KOPT-K1 (cell line): ENCODE data around the gene DNAL4.

ENCODE experiments used
- H3K27ac ChIP-seq: fragments of 200-600 bp; sonication (generic); 2 replicates; pipeline ENCODE4 v1.5.1; 2016; ENCODE audit warnings: antibody characterized with exemption, mild to moderate bottlenecking, low read depth, low read length; ENCODE audit not compliant: poor library complexity, severe bottlenecking
- H3K36me3 ChIP-seq: fragments of 200-600 bp; sonication (generic); 2 replicates; pipeline ENCODE4 v1.5.1; 2017; ENCODE audit warnings: antibody characterized with exemption, mild to moderate bottlenecking, low read length, moderate library complexity; ENCODE audit not compliant: insufficient read depth
- H3K9me3 ChIP-seq: fragments of 200-600 bp; sonication (generic); 2 replicates; pipeline ENCODE4 v1.5.1; 2017; ENCODE audit warnings: antibody characterized with exemption, low read length, mild to moderate bottlenecking; ENCODE audit not compliant: insufficient read depth, poor library complexity, severe bottlenecking

The DNAL4 gene

DNA sequence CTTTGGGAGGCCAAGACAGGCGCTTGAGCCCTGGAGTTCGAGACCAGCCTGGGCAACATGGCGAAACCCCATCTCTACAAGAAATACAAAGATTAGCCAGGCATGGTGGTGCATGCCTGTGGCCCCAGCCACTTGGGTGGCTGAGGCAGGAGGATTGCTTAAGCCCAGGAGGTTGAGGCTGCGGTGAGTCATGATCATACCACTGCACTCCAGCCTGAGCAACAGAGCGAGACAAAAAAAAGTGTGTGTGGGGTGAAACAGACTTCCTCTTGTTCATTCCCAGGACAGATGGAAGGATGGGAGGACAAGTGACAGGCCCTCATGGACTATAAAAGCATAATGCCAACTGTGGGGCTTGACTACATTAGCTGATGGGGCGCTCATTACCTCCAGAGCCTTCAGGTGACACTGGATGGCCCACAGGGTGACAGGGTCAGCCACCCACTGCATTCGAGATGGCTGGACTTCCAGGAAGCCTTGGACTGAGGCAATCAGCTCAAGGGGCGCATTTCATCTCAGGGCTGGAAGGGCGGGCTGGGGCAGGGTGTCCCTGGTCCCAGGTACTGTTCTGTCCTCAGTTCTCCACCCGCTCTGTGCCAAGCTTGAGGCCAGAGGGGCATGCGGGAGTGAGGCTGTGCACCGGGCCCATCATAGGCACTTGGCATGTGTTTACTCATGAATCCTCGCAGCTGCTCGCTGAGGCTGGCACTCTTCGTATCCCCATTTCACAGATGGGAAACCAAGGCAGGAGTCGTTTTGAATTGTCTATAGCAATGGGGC is 37.4 kb upstream of the DNAL4 start:
- Histone ChIP-seq H3K9me3 (peaks cover 9% of the 10 kb centered on the region), H3K27ac (no peak overlapping the region), H3K36me3 (no peaks in the 10 kb centered on the region)

DNA sequence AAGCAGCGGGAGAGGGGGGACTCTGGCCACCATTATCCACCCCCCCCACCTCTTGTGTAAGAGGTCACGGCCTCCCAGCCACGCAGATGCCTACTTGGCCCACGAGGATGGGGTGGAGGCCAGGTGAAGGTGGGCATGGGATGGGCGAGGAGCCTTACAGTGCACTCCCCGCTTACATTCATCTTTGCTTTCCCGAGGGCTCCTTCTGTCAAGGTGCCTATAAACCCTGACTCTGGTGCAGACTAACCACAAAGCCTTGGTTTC is 36.8 kb upstream of the DNAL4 start:
- H3K27ac ChIP-seq = no peak overlapping the region
- peaks cover 9% of the 10 kb centered on the region for H3K9me3 ChIP-seq
- H3K36me3 ChIP-seq = no peaks in the 10 kb centered on the region

DNA sequence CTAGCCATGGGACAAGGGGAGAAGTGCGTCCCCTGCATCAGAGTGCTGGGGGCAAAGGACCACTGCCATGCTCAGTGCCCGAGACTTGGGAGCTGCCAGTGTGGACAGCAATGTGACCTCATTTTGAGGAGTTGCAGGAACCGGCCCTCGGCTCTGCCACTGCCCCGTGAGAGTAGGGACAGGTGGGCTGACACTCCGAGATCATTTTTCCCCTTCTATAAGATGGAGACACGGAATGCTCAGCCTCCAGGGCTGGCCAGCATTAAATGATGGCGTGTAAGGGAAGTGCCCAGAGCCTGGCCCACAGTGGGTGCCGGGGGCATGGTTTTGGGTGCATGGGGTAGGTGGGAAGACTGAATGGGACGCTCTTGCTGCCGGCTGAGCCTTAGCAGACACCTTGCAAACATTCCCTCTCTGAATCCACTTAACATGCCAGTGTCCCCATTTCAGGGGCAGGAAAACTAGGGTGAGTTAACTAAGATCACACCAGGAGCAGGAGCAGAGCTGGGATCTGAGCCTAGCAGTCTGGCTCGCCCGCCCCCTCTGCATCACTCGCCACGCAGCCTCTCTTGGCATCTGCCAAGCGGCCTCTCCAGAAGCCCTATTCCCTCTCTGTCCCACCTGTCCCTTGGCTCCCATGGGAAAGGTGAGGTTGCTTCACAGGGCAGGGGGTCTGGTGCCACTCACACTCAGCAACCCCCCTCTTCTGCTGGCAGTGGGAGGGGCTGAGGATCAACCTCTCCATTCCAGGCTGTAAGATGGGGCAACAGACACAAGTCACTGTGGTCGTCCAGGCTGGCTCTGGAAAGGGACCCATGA is 36.3 kb upstream of the DNAL4 start:
- no peaks in the 10 kb centered on the region for H3K36me3 ChIP-seq
- H3K27ac ChIP-seq = no peak overlapping the region
- peaks cover 9% of the 10 kb centered on the region for H3K9me3 ChIP-seq

DNA sequence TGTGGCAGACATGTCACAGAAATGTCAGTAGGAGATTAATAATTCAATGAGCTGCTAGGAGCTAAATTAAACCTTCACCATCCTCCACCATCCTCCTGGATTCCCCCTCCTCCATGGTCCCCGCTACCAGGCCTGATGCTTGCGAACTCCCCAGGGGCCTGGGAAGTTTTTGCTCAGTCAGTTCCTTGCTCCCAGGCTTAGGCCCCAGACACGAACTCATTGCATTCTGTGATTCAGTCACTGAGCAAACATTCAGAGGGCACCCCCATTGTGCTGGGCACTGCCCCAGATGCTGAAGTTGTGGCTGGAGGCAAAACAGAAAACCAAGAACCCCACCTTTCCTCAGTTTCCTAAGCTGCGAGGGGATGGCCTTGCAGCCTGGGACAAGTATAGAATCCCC is 35.5 kb upstream of the DNAL4 start:
- H3K9me3 ChIP-seq = peaks cover 9% of the 10 kb centered on the region
- H3K36me3 ChIP-seq = no peaks in the 10 kb centered on the region
- H3K27ac ChIP-seq = no peak overlapping the region

DNA sequence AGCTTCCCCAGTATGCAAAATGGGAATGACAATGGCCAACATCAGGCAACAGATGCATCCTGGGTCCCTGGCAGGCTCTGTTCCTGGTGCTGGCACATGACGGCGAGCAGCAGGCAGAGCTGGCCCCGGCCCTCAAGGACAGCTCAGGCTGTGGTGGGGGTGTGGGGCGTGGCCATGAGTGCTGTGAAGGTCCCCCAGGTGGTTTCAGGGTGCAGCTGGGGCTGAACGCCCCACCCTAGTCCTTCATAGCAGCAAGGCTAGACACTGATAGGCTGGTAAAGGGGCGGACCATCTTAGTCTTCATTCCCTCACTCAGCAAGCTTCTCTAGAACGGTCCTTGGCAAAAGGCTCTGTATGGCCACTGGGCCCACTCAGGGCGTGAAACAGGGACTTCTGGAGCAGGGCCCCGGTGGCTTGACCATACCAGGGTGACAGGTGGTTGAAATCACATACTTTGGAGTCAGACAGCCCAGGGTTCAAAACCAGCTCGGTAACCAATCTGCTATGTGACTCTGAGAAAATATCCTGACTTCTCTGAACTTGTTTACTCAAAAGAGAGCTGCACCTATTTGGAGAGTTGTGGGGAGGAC is 34.8 kb upstream of the DNAL4 start:
- H3K27ac ChIP-seq = no peak overlapping the region
- no peaks in the 10 kb centered on the region for H3K36me3 ChIP-seq
- peaks cover 9% of the 10 kb centered on the region for H3K9me3 ChIP-seq

DNA sequence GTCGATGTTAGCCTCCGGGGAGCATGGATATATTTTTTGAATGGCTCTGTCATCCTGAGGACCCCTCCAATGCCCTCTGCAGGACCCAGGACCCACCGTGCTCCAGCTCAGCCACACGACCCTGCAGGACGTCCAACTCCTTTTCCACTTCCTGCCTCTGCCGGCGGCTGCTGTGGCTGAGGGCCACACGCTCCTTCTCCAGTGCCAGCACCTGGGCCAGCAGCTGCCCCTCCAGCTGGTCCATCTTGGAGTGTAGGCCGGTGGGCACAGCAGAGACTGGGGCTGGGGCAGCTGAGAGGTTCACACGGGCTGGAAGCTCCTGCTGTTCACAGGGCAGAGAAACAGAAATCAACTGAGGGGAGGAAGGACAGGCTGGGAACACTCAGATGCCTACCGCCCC is 34.2 kb upstream of the DNAL4 start:
- Histone ChIP-seq H3K27ac (no peak overlapping the region), H3K9me3 (peaks cover 9% of the 10 kb centered on the region), H3K36me3 (no peaks in the 10 kb centered on the region)

DNA sequence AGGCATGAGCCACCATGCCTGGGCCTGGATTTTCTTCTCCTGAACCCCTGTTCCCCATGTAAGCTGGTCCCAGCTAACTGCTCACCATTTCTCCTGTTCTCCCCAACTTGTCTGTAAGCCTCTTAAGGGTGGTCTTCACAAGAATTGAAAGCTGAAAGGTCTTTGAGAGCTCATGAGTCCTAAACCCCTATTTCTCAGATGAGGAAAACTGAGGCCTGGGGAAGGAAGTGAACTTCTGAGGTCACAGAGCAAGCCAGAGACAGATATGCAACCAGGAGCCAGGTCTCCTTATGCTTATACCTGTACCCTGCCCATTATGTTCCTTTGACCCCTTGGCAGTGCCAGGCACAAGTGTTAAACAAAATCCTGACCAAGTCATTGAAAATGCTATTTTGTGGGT is 33.6 kb upstream of the DNAL4 start:
- no peak overlapping the region for H3K27ac ChIP-seq
- H3K36me3 ChIP-seq = no peaks in the 10 kb centered on the region
- peaks cover 9% of the 10 kb centered on the region for H3K9me3 ChIP-seq

DNA sequence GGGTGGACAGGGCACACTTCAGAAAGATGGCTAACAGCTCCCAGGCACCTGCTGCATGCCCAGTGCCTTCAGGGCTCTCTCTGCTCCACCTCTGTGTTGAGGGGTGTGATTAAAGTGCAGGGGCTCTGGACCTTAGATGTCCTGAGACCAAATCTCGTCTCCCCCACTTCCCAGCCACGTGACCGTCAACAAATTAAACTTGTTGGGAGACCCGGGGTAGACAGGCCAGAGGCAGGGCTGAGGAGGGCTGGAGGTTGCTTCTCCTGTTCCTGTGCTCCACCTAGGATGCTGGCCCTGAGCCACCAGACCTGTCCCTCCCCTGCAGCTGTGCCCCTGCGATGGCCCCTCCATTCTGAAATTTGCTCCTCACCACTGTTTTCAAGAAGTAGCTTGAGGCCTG is 32.9 kb upstream of the DNAL4 start:
- H3K9me3 ChIP-seq = peaks cover 9% of the 10 kb centered on the region
- H3K36me3 ChIP-seq = no peaks in the 10 kb centered on the region
- no peak overlapping the region for H3K27ac ChIP-seq

DNA sequence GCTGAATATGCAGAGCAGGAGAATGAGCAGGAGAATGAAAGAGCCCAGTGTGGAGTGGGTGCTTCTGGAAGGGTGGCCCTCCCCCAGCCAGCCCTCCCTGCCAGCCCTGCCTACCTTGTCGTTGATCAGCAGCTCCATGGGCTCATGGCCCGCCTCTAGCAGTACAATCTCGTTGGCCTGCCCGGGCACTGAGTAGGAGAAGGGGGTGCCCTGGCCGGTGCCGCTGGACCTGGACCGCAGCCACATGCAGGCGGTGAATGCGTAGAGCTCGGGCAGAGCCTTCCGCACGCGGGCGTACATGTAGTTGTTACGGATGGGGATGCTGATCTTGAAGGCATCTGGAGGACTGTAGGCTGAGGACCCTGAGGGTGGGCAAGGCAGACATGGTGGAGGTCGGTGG is 32.4 kb upstream of the DNAL4 start:
- no peak overlapping the region for H3K27ac ChIP-seq
- peaks cover 9% of the 10 kb centered on the region for H3K9me3 ChIP-seq
- no peaks in the 10 kb centered on the region for H3K36me3 ChIP-seq

DNA sequence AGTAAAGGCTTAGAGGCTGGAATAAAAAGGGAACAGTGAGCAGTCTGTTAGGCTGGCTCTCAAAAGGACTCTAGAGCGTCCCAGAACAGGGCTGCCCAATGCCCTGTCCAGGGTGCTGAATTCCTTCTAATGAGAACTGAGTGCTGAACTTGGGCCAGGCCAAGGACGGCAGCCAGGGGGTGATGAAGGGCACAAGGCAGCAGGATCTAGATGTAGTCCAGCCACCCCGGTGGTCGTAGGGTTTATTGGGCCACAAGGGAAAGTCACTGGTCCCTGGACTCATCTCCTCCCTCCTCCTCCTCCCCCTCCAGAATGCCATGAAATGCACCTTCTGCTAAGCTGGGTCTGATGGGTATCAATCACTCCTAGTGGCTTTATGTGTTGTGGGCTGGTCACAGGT is 30.6 kb upstream of the DNAL4 start:
- no peaks in the 10 kb centered on the region for H3K36me3 ChIP-seq
- no peak overlapping the region for H3K27ac ChIP-seq
- peaks cover 9% of the 10 kb centered on the region for H3K9me3 ChIP-seq

DNA sequence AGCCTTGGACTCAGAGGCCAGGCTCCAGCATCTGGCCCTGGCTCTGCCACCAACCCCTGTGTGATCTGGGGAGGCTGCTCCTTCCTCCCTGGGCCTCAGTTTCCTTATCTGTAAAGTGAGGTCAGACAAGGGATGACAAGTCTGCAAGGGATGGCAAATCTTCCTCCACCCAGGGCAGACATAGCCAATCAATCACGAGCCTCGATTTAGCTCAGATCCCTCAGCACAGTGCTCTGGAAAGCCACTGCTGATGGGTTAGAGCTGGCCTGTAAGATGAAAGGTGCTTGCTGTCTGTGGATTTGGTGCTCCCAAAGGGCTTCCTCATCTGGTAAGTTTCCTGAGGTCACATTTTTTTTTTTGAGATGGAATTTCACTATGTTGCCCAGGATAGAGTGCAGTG is 29.7 kb upstream of the DNAL4 start:
- Histone ChIP-seq H3K27ac (no peak overlapping the region), H3K9me3 (peaks cover 4% of the 10 kb centered on the region)

DNA sequence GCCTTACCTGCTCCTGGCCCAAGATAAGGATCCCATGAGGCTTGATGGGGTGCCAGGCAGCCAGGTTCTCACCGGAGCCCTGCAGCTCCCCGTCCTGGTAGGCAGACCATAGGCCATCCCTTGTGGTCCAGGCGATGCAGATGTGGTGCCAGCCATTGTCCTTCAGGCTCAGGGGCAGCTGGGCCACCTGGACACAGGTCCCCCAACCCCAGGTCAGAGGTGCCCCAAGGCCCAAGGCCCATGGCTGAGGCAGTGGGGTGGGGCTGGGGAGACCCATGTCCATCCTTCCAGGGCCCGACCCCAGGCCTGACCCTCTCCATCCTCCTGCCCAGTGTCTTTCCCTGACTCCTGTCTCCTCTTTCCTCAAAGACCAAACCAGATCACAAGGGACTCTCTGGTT is 29.1 kb upstream of the DNAL4 start:
- Histone ChIP-seq H3K27ac (no peak overlapping the region), H3K36me3 (no peaks in the 10 kb centered on the region), H3K9me3 (no peaks in the 10 kb centered on the region)

More for the DNA sequence above, 29.7 kb upstream of the DNAL4 start:
- H3K36me3 ChIP-seq = no peaks in the 10 kb centered on the region

DNA sequence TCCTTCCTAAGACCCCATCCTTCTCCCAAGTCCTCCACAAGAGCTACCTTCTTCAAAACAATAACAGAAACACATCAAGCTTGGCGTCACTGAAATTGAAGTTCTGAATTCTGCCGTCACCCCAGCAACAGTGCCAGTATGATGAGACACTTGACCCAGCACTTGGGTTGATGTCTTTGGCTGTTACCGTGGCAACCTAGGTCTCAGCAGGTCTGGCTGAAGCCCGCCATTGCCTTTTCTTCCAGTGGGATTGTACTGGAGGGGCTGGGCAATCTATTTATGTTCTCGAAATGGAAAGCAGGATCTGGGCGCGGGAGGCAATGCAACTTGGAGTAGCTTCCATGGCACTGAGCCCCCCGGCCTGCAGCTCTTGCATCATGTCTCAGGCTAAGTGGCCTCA is 26.1 kb upstream of the DNAL4 start:
- Histone ChIP-seq H3K27ac (no peak overlapping the region), H3K9me3 (no peaks in the 10 kb centered on the region), H3K36me3 (no peaks in the 10 kb centered on the region)

DNA sequence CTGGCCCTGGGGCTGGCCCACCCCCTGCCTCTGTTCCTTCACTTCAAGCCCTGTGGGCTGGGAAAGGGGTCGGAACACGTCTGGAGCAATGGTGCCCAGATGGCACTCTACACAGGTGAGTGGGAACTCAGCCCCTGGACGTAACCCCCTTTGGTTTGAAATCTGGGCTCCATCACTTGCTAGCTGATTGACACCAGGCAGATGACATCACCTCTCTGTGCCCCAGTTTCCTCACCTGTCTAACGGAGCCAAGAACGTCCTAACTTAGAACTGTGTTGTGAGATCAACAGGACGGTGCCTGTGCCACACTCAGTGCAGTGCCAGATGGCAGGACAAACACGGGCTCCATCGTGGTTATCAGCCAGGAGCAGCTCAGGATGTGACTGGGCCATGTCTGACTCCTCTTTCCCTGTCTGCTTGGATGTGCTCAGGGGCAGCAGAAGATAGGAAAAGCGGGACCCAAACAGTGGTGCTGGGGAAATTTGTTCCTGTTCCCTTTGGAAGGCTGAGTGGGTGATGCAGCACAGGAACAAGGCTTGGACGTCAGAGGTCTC is 25.5 kb upstream of the DNAL4 start:
- Histone ChIP-seq H3K36me3 (no peaks in the 10 kb centered on the region), H3K9me3 (no peaks in the 10 kb centered on the region), H3K27ac (no peak overlapping the region)

DNA sequence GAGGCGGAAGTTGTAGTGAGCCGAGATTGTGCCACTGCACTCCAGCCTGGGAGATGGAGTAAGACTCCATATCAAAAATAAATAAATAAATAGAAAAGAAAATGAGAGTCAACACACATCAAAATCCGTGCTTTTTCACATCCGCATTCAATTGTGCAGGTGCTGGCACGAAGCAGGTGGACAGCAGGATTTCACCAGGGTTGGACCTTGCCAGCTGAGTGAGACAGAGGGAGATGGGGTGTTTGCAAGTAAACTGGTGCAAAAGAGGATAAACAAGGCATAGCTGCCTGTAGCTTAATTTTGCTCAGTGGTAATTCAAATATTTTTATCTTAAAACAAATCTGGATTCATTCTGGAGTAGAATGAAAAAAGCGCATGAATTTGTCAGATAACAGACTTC is 23.3 kb upstream of the DNAL4 start:
- Histone ChIP-seq H3K36me3 (no peaks in the 10 kb centered on the region), H3K9me3 (no peaks in the 10 kb centered on the region), H3K27ac (no peak overlapping the region)
